Stimulated activated CD4-positive, alpha-beta T cell treated with anti-CD3 and anti-CD28 coated beads, Interleukin-12 subunit alpha, Interleukin-12 subunit beta, amount 100 ng/mL, for 4 hours (primary cell): ENCODE measurements around the gene CFAP77.
"Not testable (repeated sequence)": the region's sequence is repeated elsewhere in the genome, so short reads cannot be mapped to it uniquely, and the experiment has no call there.

Experiments used
- DNase-seq: peaks from one replicate; pipeline ENCODE4 v3.0.0-alpha.2; 2020

CFAP77 gene

GRCh38 chr9:132409828-132410528, at the start of gene CFAP77:
CFAP77 (plus strand) TSS chr9:132410211; CDS start chr9:132410272, 61 bp downstream.
- peak; percentile 32 for DNase-seq

- no peak for DNase-seq
Measured at GRCh38 chr9:132364068-132364467, 45.9 kb upstream of the CFAP77 start.

DNA sequence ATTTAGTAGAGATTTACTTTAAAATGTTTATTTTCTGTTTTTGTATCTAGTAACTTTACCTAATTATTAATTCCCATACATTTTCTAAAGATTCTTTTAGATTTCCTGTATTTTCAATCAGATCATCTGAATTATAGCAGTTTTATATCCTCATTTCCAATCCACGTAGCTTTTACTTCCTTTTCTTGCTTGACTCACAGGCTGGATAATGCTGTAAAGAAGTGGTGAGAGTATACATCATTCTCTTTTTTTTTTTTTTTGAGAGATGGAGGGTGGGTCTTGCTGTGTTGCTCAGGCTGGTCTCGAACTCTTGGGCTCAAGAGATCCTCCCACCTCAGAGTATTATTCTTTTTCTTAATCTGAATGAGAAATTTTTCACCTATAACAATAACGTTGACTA, 44.0 kb upstream of the CFAP77 start:
- DNase-seq = no peak

GRCh38 chr9:132366481-132366880, 43.5 kb upstream of the CFAP77 start:
- no peak for DNase-seq

DNA sequence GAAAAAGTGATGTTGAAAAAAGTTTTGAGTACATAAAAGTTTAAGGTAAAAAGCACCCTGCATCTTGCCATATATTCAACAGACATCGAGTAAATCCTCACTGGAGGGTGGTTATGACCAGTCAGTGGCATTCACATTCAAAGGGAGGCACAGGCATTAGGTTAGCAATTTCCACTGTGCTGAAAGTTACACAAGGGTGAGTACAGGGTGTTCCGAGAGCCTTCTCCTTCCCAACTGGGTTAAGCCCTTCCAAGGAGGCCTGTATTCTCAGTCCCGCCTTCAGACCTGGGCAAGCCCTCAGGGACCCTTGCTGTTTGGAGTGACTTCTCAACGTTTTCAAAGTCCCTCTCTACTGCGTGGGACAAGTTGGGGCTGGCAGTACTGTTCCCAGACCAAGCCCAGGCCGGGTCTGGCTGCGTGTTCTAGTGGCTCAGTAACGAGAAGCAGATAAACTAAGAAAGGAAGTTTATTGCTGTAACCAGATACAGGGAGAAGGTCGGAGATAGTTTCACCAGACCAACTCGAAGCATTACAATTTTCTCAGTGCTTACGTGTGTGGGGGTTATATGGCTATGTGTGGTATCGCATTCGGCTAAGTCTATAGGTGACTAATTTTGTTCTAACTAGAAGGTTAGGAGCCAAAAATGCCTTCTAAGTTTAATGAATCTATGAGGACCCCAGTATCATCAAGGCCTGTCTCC, 42.2 kb upstream of the CFAP77 start:
- no peak for DNase-seq

- no peak for DNase-seq
Measured at GRCh38 chr9:132369421-132369820, 40.6 kb upstream of the CFAP77 start.

- DNase-seq = no peak
Measured at GRCh38 chr9:132370592-132370991, 39.4 kb upstream of the CFAP77 start.

GRCh38 chr9:132372177-132373095, 37.6 kb upstream of the CFAP77 start:
- no peak for DNase-seq

DNA sequence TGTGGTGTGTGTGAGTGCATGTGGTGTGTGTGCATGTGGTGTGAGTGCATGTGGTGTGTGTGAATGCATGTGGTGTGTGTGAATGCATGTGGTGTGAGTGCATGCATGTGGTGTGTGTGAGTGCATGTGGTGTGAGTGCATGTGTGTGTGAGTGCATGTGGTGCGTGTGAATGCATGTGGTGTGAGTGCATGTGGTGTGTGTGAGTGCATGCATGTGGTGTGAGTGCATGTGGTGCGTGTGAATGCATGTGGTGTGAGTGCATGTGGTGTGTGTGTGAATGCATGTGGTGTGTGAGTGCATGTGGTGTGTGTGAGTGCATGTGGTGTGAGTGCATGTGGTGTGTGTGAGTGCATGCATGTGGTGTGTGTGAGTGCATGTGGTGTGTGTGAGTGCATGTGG, 32.2 kb upstream of the CFAP77 start:
- not testable (repeated sequence) for DNase-seq

DNA sequence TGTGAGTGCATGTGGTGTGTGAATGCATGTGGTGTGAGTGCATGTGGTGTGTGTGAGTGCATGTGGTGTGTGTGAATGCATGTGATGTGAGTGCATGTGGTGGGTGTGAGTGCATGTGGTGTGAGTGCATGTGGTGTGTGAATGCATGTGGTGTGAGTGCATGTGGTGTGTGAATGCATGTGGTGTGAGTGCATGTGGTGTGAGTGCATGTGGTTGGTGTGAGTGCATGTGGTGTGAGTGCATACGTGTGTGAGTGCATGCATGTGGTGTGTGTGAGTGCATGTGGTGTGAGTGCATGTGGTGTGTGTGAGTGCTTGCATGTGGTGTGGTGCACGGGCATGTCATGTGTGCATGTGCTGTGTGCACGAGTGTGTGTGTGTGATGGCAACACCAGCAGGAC, 31.6 kb upstream of the CFAP77 start:
- not testable (repeated sequence) for DNase-seq

- no peak for DNase-seq
Measured at GRCh38 chr9:132381966-132382541, 28.0 kb upstream of the CFAP77 start.

GRCh38 chr9:132383462-132383883, 26.5 kb upstream of the CFAP77 start:
- no peak for DNase-seq

DNA sequence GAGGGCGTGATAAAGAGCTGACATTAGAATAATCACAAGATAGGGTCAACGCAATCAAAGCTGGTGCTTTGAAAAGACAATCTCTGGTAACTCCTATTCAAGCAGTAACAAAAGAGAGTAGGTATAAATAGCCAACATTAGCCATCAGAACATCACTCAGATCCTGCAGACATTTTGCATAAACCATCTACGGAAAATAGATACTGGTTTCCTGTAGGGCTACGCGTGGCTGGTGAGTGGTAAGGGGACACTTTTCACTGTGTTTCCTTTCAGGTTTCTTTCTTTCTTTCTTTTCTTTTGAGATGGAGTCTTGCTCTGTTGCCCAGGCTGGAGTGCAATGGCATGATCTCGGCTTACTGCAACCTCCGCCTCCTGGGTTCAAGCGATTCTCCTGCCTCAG, 25.6 kb upstream of the CFAP77 start:
- no peak for DNase-seq

- DNase-seq = no peak
Measured at GRCh38 chr9:132387133-132387532, 22.9 kb upstream of the CFAP77 start.

DNA sequence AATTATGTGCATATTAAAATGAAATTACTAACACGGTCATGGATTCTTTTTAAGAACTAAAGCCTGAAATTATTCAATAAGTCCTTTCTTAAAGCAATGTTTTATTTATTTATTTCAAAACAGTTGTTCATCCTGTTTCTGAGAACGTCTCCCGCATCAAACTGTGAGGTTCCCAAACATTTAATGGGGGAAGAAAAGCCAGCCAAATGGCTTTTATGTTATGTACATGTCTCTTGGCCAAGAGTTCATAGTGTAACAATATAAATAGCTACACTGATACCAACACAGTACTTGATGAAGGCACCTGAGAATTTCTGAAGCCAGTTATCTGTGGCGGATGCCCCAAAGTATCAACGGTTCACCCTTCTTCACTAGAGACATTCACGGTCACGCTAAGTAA, 19.0 kb upstream of the CFAP77 start:
- no peak for DNase-seq

GRCh38 chr9:132391449-132391848, 18.6 kb upstream of the CFAP77 start:
- no peak for DNase-seq

GRCh38 chr9:132395560-132395959, 14.5 kb upstream of the CFAP77 start:
- no peak for DNase-seq

GRCh38 chr9:132401824-132402223, 8.2 kb upstream of the CFAP77 start:
- no peak for DNase-seq

DNA sequence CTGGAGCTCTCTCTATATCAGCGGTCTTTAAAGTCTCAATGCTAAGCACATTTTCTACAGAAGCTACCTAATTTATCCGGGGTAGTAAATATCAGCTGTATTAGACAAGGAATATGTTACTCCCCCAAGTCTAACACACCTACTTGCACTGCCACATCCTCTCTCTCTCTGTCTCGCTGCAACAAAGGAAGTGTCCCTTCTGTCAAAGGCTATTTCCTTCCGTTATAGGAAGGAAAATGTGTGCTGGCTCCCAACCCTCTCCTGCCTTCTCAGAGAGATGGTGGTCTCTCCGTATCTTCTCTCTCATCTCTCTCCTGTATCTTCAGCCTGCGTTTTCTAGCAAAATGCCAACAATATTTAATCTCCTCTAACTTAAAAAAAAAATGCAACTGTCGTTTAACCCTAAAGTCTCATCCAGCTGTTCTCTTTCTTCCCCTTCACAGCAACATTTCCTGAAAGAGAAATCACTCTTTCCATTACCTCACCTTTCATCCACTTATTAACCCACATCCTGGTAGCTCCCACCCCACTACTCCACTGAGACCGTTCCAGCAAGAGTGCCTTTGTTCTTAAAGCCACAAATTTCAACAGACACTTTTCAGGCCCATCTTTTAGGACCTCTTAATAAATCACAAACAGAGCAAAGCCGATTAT, 5.7 kb upstream of the CFAP77 start:
- no peak for DNase-seq

- peak; percentile 88 for DNase-seq
Measured at GRCh38 chr9:132406554-132407122, 3.4 kb upstream of the CFAP77 start, which contains the start of gene TTF1. TTF1 (minus strand) TSS chr9:132406840; CDS start chr9:132402821, 4,019 bp downstream.

DNA sequence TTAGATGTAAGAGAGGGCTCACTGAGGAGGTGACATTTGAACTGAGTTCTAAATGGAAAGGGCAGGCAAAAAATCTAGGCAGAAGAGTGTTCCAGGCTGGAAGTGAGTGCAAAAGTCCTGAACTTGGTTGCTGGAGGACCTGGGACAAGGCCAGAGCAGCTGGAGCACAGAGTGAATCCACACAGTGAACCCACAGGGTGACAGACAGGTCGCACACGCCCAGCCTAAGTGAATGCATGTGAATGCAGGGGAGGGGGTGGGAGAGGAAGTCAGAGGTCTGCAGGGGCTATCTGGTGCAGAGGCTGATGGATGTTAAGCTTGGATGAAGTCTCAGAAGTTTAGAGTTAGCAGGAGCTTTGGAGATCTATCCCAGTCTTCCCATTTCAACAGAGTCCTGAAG, 2.8 kb upstream of the CFAP77 start:
- DNase-seq = no peak

- no peak for DNase-seq
Measured at GRCh38 chr9:132408521-132408920, 1.5 kb upstream of the CFAP77 start.
